ENCODE measurements around the gene LCMT1.

- TF ChIP-seq EZH2 (IDR thresholded peaks at IDR 0.05; ENCODE audit: insufficient read depth, poor library complexity, severe bottlenecking) (no peak), EZH2phosphoT487 (IDR thresholded peaks at IDR 0.05; ENCODE audit: insufficient read depth, low read depth) (no peak)
Observed at GRCh38 chr16:25111403-25112166, at the start of gene LCMT1.

Data from GM23248 (cell line).